HepG2 (cell line): Measurements from ENCODE around the gene RILP. TPM values are rescaled to one million over a fixed set of nuclear protein-coding genes. Genes with fewer than 3 reads are reported as not detected.

Experiments
- ARHGAP35 ChIP-seq: sonication (generic); formaldehyde crosslinking; IDR thresholded peaks from 2 replicates; pipeline ENCODE4 v1.9.0; 2022; ENCODE audit warnings: mild to moderate bottlenecking, inconsistent platforms, moderate library complexity, missing genetic modification reagents, borderline replicate concordance
- BCLAF1 ChIP-seq: fragments of 450-650 bp; IDR thresholded peaks from 2 replicates; pipeline ENCODE4 v1.6.1; 2017; ENCODE audit warnings: mild to moderate bottlenecking
- CHD4 ChIP-seq: fragments of 200-600 bp; sonication (generic); IDR thresholded peaks from 2 replicates; pipeline ENCODE4 v1.7.0; 2017; ENCODE audit warnings: mild to moderate bottlenecking, low read length, borderline replicate concordance
- MYPOP ChIP-seq: sonication (generic); formaldehyde crosslinking; IDR thresholded peaks from 2 replicates; pipeline ENCODE4 v1.8.1; 2023; ENCODE audit warnings: mild to moderate bottlenecking, moderate library complexity, missing genetic modification reagents
- NFE2 ChIP-seq: sonication (generic); formaldehyde crosslinking; IDR thresholded peaks from 2 replicates; pipeline ENCODE4 v1.4.0; 2020; ENCODE audit warnings: missing genetic modification reagents
- RBAK ChIP-seq: sonication (generic); formaldehyde crosslinking; IDR thresholded peaks from 2 replicates; pipeline ENCODE4 v1.5.1; 2020; ENCODE audit warnings: mild to moderate bottlenecking, missing genetic modification reagents
- SP4 ChIP-seq: sonication (generic); formaldehyde crosslinking; IDR thresholded peaks from 2 replicates; pipeline ENCODE4 v1.8.1; 2023; ENCODE audit warnings: mild to moderate bottlenecking, missing genetic modification reagents
- TFAP4 ChIP-seq: sonication (generic); IDR thresholded peaks from 2 replicates; pipeline ENCODE4 v1.6.1; 2016; ENCODE audit warnings: low read depth, borderline replicate concordance
- ZNF333 ChIP-seq: sonication (generic); formaldehyde crosslinking; IDR thresholded peaks from 2 replicates; pipeline ENCODE4 v1.4.0; 2020; ENCODE audit warnings: mild to moderate bottlenecking, missing genetic modification reagents, borderline replicate concordance
- ZNF441 ChIP-seq: sonication (generic); formaldehyde crosslinking; IDR thresholded peaks from 2 replicates; pipeline ENCODE4 v1.7.0; 2021; ENCODE audit warnings: missing genetic modification reagents, borderline replicate concordance
- ZNF550 ChIP-seq: sonication (generic); formaldehyde crosslinking; IDR thresholded peaks from 2 replicates; pipeline ENCODE4 v1.4.0; 2020; ENCODE audit warnings: mild to moderate bottlenecking, missing genetic modification reagents, borderline replicate concordance
- ZNF691 ChIP-seq: sonication (generic); formaldehyde crosslinking; IDR thresholded peaks from 2 replicates; pipeline ENCODE4 v1.4.0; 2020; ENCODE audit warnings: missing genetic modification reagents, low read depth, mild to moderate bottlenecking, borderline replicate concordance
- ZNF737 ChIP-seq: sonication (generic); formaldehyde crosslinking; IDR thresholded peaks from 2 replicates; pipeline ENCODE4 v1.5.0; 2020; ENCODE audit warnings: missing genetic modification reagents, mild to moderate bottlenecking, borderline replicate concordance
- ZNF775 ChIP-seq: sonication (generic); formaldehyde crosslinking; IDR thresholded peaks from 2 replicates; pipeline ENCODE4 v1.4.0; 2020; ENCODE audit warnings: missing genetic modification reagents, mild to moderate bottlenecking, moderate library complexity, borderline replicate concordance
- polyA plus RNA-seq, 8 experiments: library from polyadenylated mRNA; depleted of rRNA in 3 of 8; stranded (reverse) in 7 of 8; unstranded in 1 of 8; fragments of >200 nt; fragmentation: Illumina TruSeq in 4 of 8; extraction: Trizol in 4 of 8; gene quantifications; 2 replicates each; pipeline versions ENCODE4 v1.2.1 to v1.2.3, GENCODE V29; 2011 to 2016; ENCODE audit warnings: low read depth in 4 of 8, missing spikeins in 1 of 8, mixed read lengths in 1 of 8; ENCODE audit not compliant: insufficient read depth in 1 of 8
- total RNA-seq, 5 experiments: library from RNA; depleted of rRNA; stranded (reverse); fragments of >200 nt; fragmentation: Illumina TruSeq; extraction: Trizol; gene quantifications; 2 replicates each; pipeline ENCODE4 v1.2.3, GENCODE V29; 2016; ENCODE audit warnings: low read depth in 1 of 5
- TF ChIP-seq, protein P1 (sequence below): sonication (generic); formaldehyde crosslinking; IDR thresholded peaks from 2 replicates; pipeline ENCODE4 v1.4.0; 2020; ENCODE audit warnings: missing genetic modification reagents
- TF ChIP-seq, protein P2 (sequence below): sonication (generic); formaldehyde crosslinking; IDR thresholded peaks from 2 replicates; pipeline ENCODE4 v1.8.1; 2023; ENCODE audit warnings: missing genetic modification reagents, inconsistent platforms, borderline replicate concordance
- TF ChIP-seq, protein P3 (sequence below): conservative IDR thresholded peaks from 2 replicates; pipeline ENCODE4 v1.6.1; 2018; ENCODE audit warnings: missing genetic modification reagents

RILP gene
- total and polyA plus RNA-seq, 2 of the 13 experiments (the other 11 are each of a cell fraction or from before 2014, with no cell fraction given): 6.6 to 8.1 TPM

DNA sequence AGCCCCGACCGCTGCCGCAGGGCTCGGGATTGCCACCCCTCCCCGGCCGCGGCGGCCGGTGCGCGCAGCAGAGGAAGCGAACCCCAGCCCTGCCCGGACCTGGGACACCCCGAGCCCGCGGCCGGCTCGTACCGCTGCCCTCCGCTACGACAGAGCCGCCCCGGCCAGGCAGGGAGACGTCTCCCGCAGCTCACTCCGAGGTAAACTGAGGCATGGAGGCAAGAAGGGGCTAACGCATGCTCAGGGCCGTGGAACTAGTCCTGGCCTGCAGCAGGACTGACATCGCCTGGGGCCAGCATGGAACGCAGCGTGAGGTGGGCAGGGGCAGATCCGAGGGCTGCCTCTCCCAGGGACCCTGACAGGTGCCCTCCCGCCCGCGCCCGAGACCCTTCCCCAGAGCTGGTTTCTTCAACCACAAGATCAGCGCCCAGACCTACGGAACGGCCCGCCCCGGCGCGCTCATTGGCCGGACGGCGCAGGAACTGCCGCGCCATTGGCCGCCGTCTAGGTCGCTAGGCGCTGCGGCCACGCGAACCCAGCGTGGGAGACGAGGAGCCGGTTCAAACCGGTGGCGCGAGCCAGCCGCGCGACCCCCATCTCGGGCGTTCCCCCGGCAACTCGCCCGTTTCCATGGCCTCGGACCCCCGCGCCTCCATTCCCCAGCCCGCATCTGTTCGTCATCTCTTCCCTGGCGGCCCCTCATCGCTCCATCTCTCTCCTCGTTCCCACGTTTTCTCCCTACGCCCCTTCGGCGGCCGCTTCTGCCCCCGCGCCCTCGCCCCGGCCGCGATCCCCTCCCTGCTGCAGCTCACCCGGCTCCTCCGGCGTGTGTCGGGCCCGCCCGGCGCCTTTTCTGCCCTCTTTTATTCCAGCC is 21.4 kb downstream of the RILP start, which contains the start of gene SLC43A2 (continued):
- TF ChIP-seq, protein P1, sequence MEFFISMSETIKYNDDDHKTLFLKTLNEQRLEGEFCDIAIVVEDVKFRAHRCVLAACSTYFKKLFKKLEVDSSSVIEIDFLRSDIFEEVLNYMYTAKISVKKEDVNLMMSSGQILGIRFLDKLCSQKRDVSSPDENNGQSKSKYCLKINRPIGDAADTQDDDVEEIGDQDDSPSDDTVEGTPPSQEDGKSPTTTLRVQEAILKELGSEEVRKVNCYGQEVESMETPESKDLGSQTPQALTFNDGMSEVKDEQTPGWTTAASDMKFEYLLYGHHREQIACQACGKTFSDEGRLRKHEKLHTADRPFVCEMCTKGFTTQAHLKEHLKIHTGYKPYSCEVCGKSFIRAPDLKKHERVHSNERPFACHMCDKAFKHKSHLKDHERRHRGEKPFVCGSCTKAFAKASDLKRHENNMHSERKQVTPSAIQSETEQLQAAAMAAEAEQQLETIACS (CRISPR knock-in tag): no peak
- TF ChIP-seq ZNF550 (CRISPR knock-in tag): no peak
- TF ChIP-seq ZNF441: no peak; the same call in 1 of the 2 replicates
- TF ChIP-seq ZNF333 (CRISPR knock-in tag): 0 out of 2 replicates have a peak, but pooled peaks have one; percentile 36
- TF ChIP-seq, protein P2, sequence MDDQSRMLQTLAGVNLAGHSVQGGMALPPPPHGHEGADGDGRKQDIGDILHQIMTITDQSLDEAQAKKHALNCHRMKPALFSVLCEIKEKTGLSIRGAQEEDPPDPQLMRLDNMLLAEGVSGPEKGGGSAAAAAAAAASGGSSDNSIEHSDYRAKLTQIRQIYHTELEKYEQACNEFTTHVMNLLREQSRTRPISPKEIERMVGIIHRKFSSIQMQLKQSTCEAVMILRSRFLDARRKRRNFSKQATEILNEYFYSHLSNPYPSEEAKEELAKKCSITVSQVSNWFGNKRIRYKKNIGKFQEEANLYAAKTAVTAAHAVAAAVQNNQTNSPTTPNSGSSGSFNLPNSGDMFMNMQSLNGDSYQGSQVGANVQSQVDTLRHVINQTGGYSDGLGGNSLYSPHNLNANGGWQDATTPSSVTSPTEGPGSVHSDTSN (CRISPR knock-in tag): no peak
- no peak for TF ChIP-seq ARHGAP35 (CRISPR knock-in tag)
- TF ChIP-seq MYPOP (CRISPR knock-in tag): no peak
- peak; percentile 59; the same call in 1 of the 2 replicates for TF ChIP-seq SP4
- no peak for TF ChIP-seq TFAP4
- TF ChIP-seq, protein P3, sequence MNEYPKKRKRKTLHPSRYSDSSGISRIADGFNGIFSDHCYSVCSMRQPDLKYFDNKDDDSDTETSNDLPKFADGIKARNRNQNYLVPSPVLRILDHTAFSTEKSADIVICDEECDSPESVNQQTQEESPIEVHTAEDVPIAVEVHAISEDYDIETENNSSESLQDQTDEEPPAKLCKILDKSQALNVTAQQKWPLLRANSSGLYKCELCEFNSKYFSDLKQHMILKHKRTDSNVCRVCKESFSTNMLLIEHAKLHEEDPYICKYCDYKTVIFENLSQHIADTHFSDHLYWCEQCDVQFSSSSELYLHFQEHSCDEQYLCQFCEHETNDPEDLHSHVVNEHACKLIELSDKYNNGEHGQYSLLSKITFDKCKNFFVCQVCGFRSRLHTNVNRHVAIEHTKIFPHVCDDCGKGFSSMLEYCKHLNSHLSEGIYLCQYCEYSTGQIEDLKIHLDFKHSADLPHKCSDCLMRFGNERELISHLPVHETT (CRISPR knock-in tag): 0 out of 2 replicates have a peak, but pooled peaks have one; percentile 32
- TF ChIP-seq BCLAF1: no peak
- TF ChIP-seq ZNF691 (CRISPR knock-in tag): peak; percentile 44; the same call in 1 of the 2 replicates
- TF ChIP-seq ZNF737 (CRISPR knock-in tag): 0 out of 2 replicates have a peak, but pooled peaks have one; percentile 23
- TF ChIP-seq ZNF775: no peak
- TF ChIP-seq NFE2: no peak
- no peak for TF ChIP-seq RBAK (CRISPR knock-in tag)
- no peak for TF ChIP-seq CHD4
